HK-2 (cell line): ENCODE results near the gene FABP7.
"Not testable (repeated sequence)": the region's sequence is repeated elsewhere in the genome, so short reads cannot be mapped to it uniquely, and the experiment has no call there.

Experiments
- DNase-seq: peaks from one replicate; pipeline ENCODE4 v3.0.0-alpha.2; 2018; ENCODE audit not compliant: unreplicated experiment

The FABP7 gene

GRCh38 chr6:122779667-122780066, at the start of gene FABP7:
FABP7 (plus strand) TSS chr6:122779716; CDS start chr6:122779795, 79 bp downstream.
- no peak for DNase-seq

GRCh38 chr6:122730334-122730733, 49.2 kb upstream of the FABP7 start:
- DNase-seq = no peak

GRCh38 chr6:122730775-122731386, 48.6 kb upstream of the FABP7 start:
- DNase-seq = no peak

GRCh38 chr6:122733259-122733658, 46.3 kb upstream of the FABP7 start:
- no peak for DNase-seq

- DNase-seq = no peak
These were observed 44.8 kb upstream of the FABP7 start for GRCh38 chr6:122734529-122735395.

- no peak for DNase-seq
These were observed 43.9 kb upstream of the FABP7 start for GRCh38 chr6:122735582-122735981.

- DNase-seq = no peak
These were observed 43.4 kb upstream of the FABP7 start for GRCh38 chr6:122736163-122736562.

- DNase-seq = no peak
These were observed 42.9 kb upstream of the FABP7 start for GRCh38 chr6:122736616-122737015.

GRCh38 chr6:122740091-122740490, 39.4 kb upstream of the FABP7 start:
- DNase-seq = no peak

GRCh38 chr6:122740936-122741335, 38.6 kb upstream of the FABP7 start:
- DNase-seq = no peak

- DNase-seq = not testable (repeated sequence)
These were observed 35.3 kb upstream of the FABP7 start for GRCh38 chr6:122744247-122744646.

- not testable (repeated sequence) for DNase-seq
These were observed 34.7 kb upstream of the FABP7 start for GRCh38 chr6:122744856-122745255.

GRCh38 chr6:122746688-122747087, 32.8 kb upstream of the FABP7 start:
- DNase-seq = no peak

GRCh38 chr6:122747573-122747972, 31.9 kb upstream of the FABP7 start:
- no peak for DNase-seq

- not testable (repeated sequence) for DNase-seq
These were observed 30.6 kb upstream of the FABP7 start for GRCh38 chr6:122748945-122749344.

GRCh38 chr6:122749451-122750050, 30.0 kb upstream of the FABP7 start:
- no peak for DNase-seq

GRCh38 chr6:122751326-122751725, 28.2 kb upstream of the FABP7 start:
- no peak for DNase-seq

GRCh38 chr6:122752459-122752858, 27.1 kb upstream of the FABP7 start:
- no peak for DNase-seq

GRCh38 chr6:122753000-122753687, 26.4 kb upstream of the FABP7 start:
- DNase-seq = no peak

- no peak for DNase-seq
These were observed 25.8 kb upstream of the FABP7 start for GRCh38 chr6:122753688-122754056.

GRCh38 chr6:122754191-122754731, 25.3 kb upstream of the FABP7 start:
- no peak for DNase-seq

- no peak for DNase-seq
These were observed 23.6 kb upstream of the FABP7 start for GRCh38 chr6:122755901-122756300.
